PC-9 (cell line): ENCODE results near the gene CDH18. TPM values are rescaled to one million over a fixed set of nuclear protein-coding genes. Genes with fewer than 3 reads are reported as not detected.
A peak's percentile ranks its signal among the peaks of the same experiment; 100 is the strongest.

Experiments used
- BruUV-seq: library from RNA; stranded (reverse); fragments of 400-500 nt; replicated peaks from 2 replicates; lab custom pipeline; 2021; lab: Mats Ljungman, UMichigan
- CTCF ChIA-PET: fragments of 300-600 bp; sonication (Branson Sonifier 250); formaldehyde crosslinking; loops from one replicate; lab custom pipeline; 2022; ENCODE audit warnings: antibody characterized with exemption; lab: Charles Lee
- POLR2A ChIA-PET: fragments of 300-600 bp; sonication (Branson Sonifier 250); formaldehyde crosslinking; loops from one replicate; lab custom pipeline; 2022; ENCODE audit warnings: antibody characterized with exemption; ENCODE audit not compliant: unreplicated experiment; lab: Charles Lee
- DNase-seq, 2 experiments: peaks; one replicate each; pipeline versions ENCODE4 v3.0.0 to v3.0.0-alpha.2; 2015 to 2022; ENCODE audit warnings: mixed read lengths in 1 of 2
- H2AFZ ChIP-seq: fragments of 200-600 bp; sonication (generic); 2 replicates; pipeline ENCODE4 v1.8.1; 2017; ENCODE audit warnings: antibody characterized with exemption
- H3F3A ChIP-seq: fragments of 200-600 bp; sonication (generic); 2 replicates; pipeline ENCODE4 v1.8.1; 2017; ENCODE audit warnings: antibody characterized with exemption, mild to moderate bottlenecking, low read depth; ENCODE audit not compliant: insufficient read depth
- H3K27ac ChIP-seq: fragments of 200-600 bp; sonication (generic); 2 replicates; pipeline ENCODE4 v1.6.1; 2016; ENCODE audit warnings: mixed run types
- H3K27me3 ChIP-seq: fragments of 200-600 bp; sonication (generic); 2 replicates; pipeline ENCODE4 v1.6.1; 2016; ENCODE audit warnings: low read depth, mixed run types; ENCODE audit not compliant: insufficient read depth
- H3K36me3 ChIP-seq: fragments of 200-600 bp; sonication (generic); 2 replicates; pipeline ENCODE4 v1.6.1; 2016; ENCODE audit warnings: low read depth, mixed run types
- H3K4me1 ChIP-seq: fragments of 200-600 bp; sonication (generic); replicated peaks from 2 replicates; pipeline ENCODE4 v1.6.1; 2016; ENCODE audit warnings: mixed run types; ENCODE audit not compliant: insufficient read depth
- H3K4me2 ChIP-seq: fragments of 200-600 bp; sonication (generic); 2 replicates; pipeline ENCODE4 v1.6.1; 2017; ENCODE audit warnings: mixed run types
- H3K4me3 ChIP-seq: fragments of 200-600 bp; sonication (generic); 2 replicates; pipeline ENCODE4 v1.6.1; 2016; ENCODE audit warnings: mixed run types
- H3K79me2 ChIP-seq: fragments of 200-600 bp; sonication (generic); 2 replicates; pipeline ENCODE4 v1.6.1; 2017; ENCODE audit warnings: low read depth, mixed run types
- H3K9me2 ChIP-seq: fragments of 200-600 bp; sonication (generic); 2 replicates; pipeline ENCODE4 v1.8.1; 2017; ENCODE audit warnings: mild to moderate bottlenecking; ENCODE audit not compliant: insufficient read depth
- H3K9me3 ChIP-seq: fragments of 200-600 bp; sonication (generic); 2 replicates; pipeline ENCODE4 v1.8.1; 2016; ENCODE audit warnings: low read depth; ENCODE audit not compliant: insufficient read depth
- H4K20me1 ChIP-seq: fragments of 200-600 bp; sonication (generic); 2 replicates; pipeline ENCODE4 v1.8.1; 2017; ENCODE audit not compliant: insufficient read depth
- CTCF ChIP-seq: fragments of 200-600 bp; sonication (generic); conservative IDR thresholded peaks from 2 replicates; pipeline ENCODE4 v1.6.1; 2017; ENCODE audit warnings: mixed run types, antibody characterized with exemption, mild to moderate bottlenecking, moderate library complexity
- EZH2 ChIP-seq: fragments of 200-600 bp; sonication (generic); IDR thresholded peaks from 2 replicates; pipeline ENCODE4 v1.8.0; 2017; ENCODE audit warnings: antibody characterized with exemption, low read depth
- intact Hi-C: fragments of 100-400 bp; cut with micrococcal nuclease; formaldehyde crosslinking; loops from one replicate; pipeline ENCODE4 v1.10.0; 2022; ENCODE audit not compliant: unreplicated experiment
- total RNA-seq: library from RNA; stranded (reverse); gene quantifications from 2 replicates; pipeline ENCODE4 v1.2.3, GENCODE V29; 2021

CDH18 gene
- total RNA-seq, 1 experiment from 2014 or later: not detected

- ChIA-PET POLR2A (no interaction called here), CTCF (no interaction called here)
- H3K9me3 ChIP-seq: no peaks in the 10 kb centered on the region
- H3K4me2 ChIP-seq: no peak overlapping the region
- no peaks in the 10 kb centered on the region for H3K27me3 ChIP-seq
- H3K9me2 ChIP-seq: no peaks in the 10 kb centered on the region
- H3K27ac ChIP-seq: no peak overlapping the region
- no peak overlapping the region for H2AFZ ChIP-seq
- no peak overlapping the region for H3K4me3 ChIP-seq
- no peak for DNase-seq
- H3K4me1 ChIP-seq: no peaks in the 10 kb centered on the region
- no TSS peak for BruUV-seq
- no peaks in the 10 kb centered on the region for H3K79me2 ChIP-seq
- intact Hi-C loops: no loop called here
- no peaks in the 10 kb centered on the region; the same call in 1 of the 2 replicates for H3F3A ChIP-seq
- no peaks in the 10 kb centered on the region for H3K36me3 ChIP-seq
- TF ChIP-seq EZH2 (no peak), CTCF (no peak)
- H4K20me1 ChIP-seq: no peaks in the 10 kb centered on the region
These were observed 83.2 kb downstream of the CDH18 start for GRCh38 chr5:19904766-19905165.

- H3K79me2 ChIP-seq: no peaks in the 10 kb centered on the region
- POLR2A ChIA-PET: no interaction called here
These were observed 84.4 kb downstream of the CDH18 start for GRCh38 chr5:19903611-19904010.

GRCh38 chr5:19902316-19902934 lies 85.6 kb downstream of the CDH18 start:
- BruUV-seq: no TSS peak
- Histone ChIP-seq H2AFZ (peak overlapping the region; percentile 53), H3K4me3 (no peak overlapping the region), H3K27ac (no peak overlapping the region), H3K9me3 (no peaks in the 10 kb centered on the region), H3K36me3 (no peaks in the 10 kb centered on the region), H3K4me1 (no peaks in the 10 kb centered on the region), H3F3A (no peaks in the 10 kb centered on the region; the same call in 1 of the 2 replicates), H3K4me2 (no peak overlapping the region), H4K20me1 (no peaks in the 10 kb centered on the region), H3K27me3 (no peaks in the 10 kb centered on the region), H3K9me2 (no peaks in the 10 kb centered on the region), H3K79me2 (no peaks in the 10 kb centered on the region)
- no peak for DNase-seq
- TF ChIP-seq EZH2 (no peak), CTCF (no peak)
- intact Hi-C loops: no loop called here
- POLR2A ChIA-PET: no interaction called here
- CTCF ChIA-PET: no interaction called here

More at GRCh38 chr5:19903611-19904010, 84.4 kb downstream of the CDH18 start:
- H3K4me3 ChIP-seq: no peak overlapping the region
- no TSS peak for BruUV-seq
- H3F3A ChIP-seq: no peaks in the 10 kb centered on the region; the same call in 1 of the 2 replicates
- H3K9me2 ChIP-seq: no peaks in the 10 kb centered on the region
- no peaks in the 10 kb centered on the region for H3K27me3 ChIP-seq
- no peaks in the 10 kb centered on the region for H4K20me1 ChIP-seq
- no peaks in the 10 kb centered on the region for H3K36me3 ChIP-seq
- intact Hi-C loops: no loop called here
- H2AFZ ChIP-seq: no peak overlapping the region
- H3K4me1 ChIP-seq: no peaks in the 10 kb centered on the region
- TF ChIP-seq CTCF: no peak
- H3K4me2 ChIP-seq: no peak overlapping the region
- H3K27ac ChIP-seq: no peak overlapping the region
- CTCF ChIA-PET: interaction anchor here (0.6 kb wide), 1 partner anchor 241 kb away, joined by 23 read pairs; no protein-coding TSS in a partner anchor
- DNase-seq: no peak
- H3K9me3 ChIP-seq: no peaks in the 10 kb centered on the region
